Measurements from ENCODE around the gene NEK10. TPM values are rescaled to one million over a fixed set of nuclear protein-coding genes. Genes with fewer than 3 reads are reported as not detected.

The NEK10 gene
- total and polyA plus RNA-seq, 3 donors from 2014 or later: 29.5 to 83.2 (median 56.9) TPM

- H3K36me3 ChIP-seq (ENCODE audit: low read depth, missing control alignments): no peaks in the 10 kb centered on the region
- no peak overlapping the region for H3K27ac ChIP-seq
- intact Hi-C loops (cut with DNase I; ENCODE audit: low total_unique reads): no loop called here
- TF ChIP-seq CTCF (IDR thresholded peaks at IDR 0.05): no peak
- no peak for TF ChIP-seq POLR2A (IDR thresholded peaks at IDR 0.05)
- H3K27me3 ChIP-seq: no peaks in the 10 kb centered on the region
- H3K9me3 ChIP-seq: no peaks in the 10 kb centered on the region
- DNase-seq: no peak
- 88 to 94% methylated on average over 4 of the region's 4 CpGs for WGBS, 2 donors
- no peak overlapping the region for H3K4me3 ChIP-seq
- H3K4me1 ChIP-seq: no peaks in the 10 kb centered on the region
Measured at GRCh38 chr3:27108322-27108721, 260.9 kb downstream of the NEK10 start.

GRCh38 chr3:27105904-27106303 lies 263.3 kb downstream of the NEK10 start:
- TF ChIP-seq POLR2A (IDR thresholded peaks at IDR 0.05): no peak
- no peak for TF ChIP-seq CTCF (IDR thresholded peaks at IDR 0.05)
- no peaks in the 10 kb centered on the region for H3K9me3 ChIP-seq
- 74 to 82% methylated on average over 6 of the region's 6 CpGs for WGBS, 2 donors
- no peak overlapping the region for H3K4me3 ChIP-seq
- DNase-seq: no peak
- no peak overlapping the region for H3K27ac ChIP-seq
- no peaks in the 10 kb centered on the region for H3K4me1 ChIP-seq
- no peaks in the 10 kb centered on the region for H3K36me3 ChIP-seq (ENCODE audit: low read depth, missing control alignments)
- intact Hi-C loops (cut with DNase I; ENCODE audit: low total_unique reads): no loop called here
- H3K27me3 ChIP-seq: no peaks in the 10 kb centered on the region

GRCh38 chr3:27097182-27097581 lies 272.0 kb downstream of the NEK10 start:
- Histone ChIP-seq H3K9me3 (no peaks in the 10 kb centered on the region), H3K27ac (no peak overlapping the region), H3K4me3 (no peak overlapping the region), H3K4me1 (no peaks in the 10 kb centered on the region), H3K36me3 (ENCODE audit: low read depth, missing control alignments) (no peaks in the 10 kb centered on the region), H3K27me3 (no peaks in the 10 kb centered on the region)
- TF ChIP-seq CTCF (IDR thresholded peaks at IDR 0.05): no peak
- TF ChIP-seq POLR2A (IDR thresholded peaks at IDR 0.05): no peak
- intact Hi-C loops (cut with DNase I; ENCODE audit: low total_unique reads): no loop called here
- no peak for DNase-seq
- 70 to 74% methylated on average over 1 of the region's 1 CpG for WGBS, 2 donors

- intact Hi-C loops (cut with DNase I; ENCODE audit: low total_unique reads): no loop called here
- WGBS, 2 donors: 39 to 48% methylated on average over 2 of the region's 2 CpGs
- Histone ChIP-seq H3K4me3 (no peak overlapping the region), H3K27me3 (no peaks in the 10 kb centered on the region), H3K4me1 (no peaks in the 10 kb centered on the region), H3K27ac (no peak overlapping the region), H3K9me3 (no peaks in the 10 kb centered on the region), H3K36me3 (ENCODE audit: low read depth, missing control alignments) (no peaks in the 10 kb centered on the region)
- DNase-seq: no peak
- TF ChIP-seq POLR2A (IDR thresholded peaks at IDR 0.05) (no peak), CTCF (IDR thresholded peaks at IDR 0.05) (no peak)
Measured at GRCh38 chr3:27095553-27096222, 273.5 kb downstream of the NEK10 start.

GRCh38 chr3:27094721-27095120 lies 274.5 kb downstream of the NEK10 start:
- Histone ChIP-seq H3K36me3 (ENCODE audit: low read depth, missing control alignments) (no peaks in the 10 kb centered on the region), H3K4me3 (no peak overlapping the region), H3K27ac (no peak overlapping the region), H3K9me3 (no peaks in the 10 kb centered on the region), H3K27me3 (no peaks in the 10 kb centered on the region), H3K4me1 (no peaks in the 10 kb centered on the region)
- TF ChIP-seq CTCF (IDR thresholded peaks at IDR 0.05) (no peak), POLR2A (IDR thresholded peaks at IDR 0.05) (no peak)
- no peak for DNase-seq
- intact Hi-C loops (cut with DNase I; ENCODE audit: low total_unique reads): no loop called here
- 46 to 50% methylated on average over 4 of the region's 4 CpGs for WGBS, 2 donors
